Peyer's patch (tissue), 4 donors: Measurements from ENCODE around the gene GUCA1A.

Experiments
- POLR2A ChIP-seq, 2 donors: fragments of 450-650 bp; IDR thresholded peaks; one replicate each; pipeline ENCODE4 v1.5.1; 2017; ENCODE audit warnings: antibody characterized with exemption in 2 of 2, mild to moderate bottlenecking in 2 of 2, moderate library complexity in 2 of 2
- TF ChIP-seq, protein P1 (sequence below), 6 experiments: fragments of 450-650 bp in 4 of 6; fragments of 200-600 bp in 2 of 6; sonication (generic) in 1 of 6; IDR thresholded peaks; one replicate each; pipeline ENCODE4 v1.5.1; 2017 to 2019; ENCODE audit warnings: antibody characterized with exemption in 6 of 6, mild to moderate bottlenecking in 3 of 6, moderate library complexity in 1 of 6

DNA sequence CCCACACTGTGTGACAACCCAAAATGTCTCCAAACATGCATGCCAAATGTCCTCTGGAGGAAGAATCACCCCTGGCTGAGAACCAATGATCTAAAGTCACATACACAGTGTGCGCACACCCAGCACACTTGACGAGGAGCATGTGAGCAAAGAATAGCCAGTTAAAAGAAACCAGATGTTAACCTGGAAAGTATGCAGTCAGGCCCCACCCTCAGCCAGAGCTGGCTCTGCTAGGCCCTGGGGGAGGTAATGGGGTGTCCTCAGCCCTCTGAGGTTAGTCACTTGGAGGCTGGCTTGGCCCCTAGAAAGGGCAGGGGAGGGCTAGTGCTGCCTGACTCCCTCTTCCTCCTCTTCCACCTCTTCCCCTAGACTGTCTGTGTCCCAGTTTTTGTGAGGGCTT, 15.2 kb upstream of the GUCA1A start:
- TF ChIP-seq, protein P1, sequence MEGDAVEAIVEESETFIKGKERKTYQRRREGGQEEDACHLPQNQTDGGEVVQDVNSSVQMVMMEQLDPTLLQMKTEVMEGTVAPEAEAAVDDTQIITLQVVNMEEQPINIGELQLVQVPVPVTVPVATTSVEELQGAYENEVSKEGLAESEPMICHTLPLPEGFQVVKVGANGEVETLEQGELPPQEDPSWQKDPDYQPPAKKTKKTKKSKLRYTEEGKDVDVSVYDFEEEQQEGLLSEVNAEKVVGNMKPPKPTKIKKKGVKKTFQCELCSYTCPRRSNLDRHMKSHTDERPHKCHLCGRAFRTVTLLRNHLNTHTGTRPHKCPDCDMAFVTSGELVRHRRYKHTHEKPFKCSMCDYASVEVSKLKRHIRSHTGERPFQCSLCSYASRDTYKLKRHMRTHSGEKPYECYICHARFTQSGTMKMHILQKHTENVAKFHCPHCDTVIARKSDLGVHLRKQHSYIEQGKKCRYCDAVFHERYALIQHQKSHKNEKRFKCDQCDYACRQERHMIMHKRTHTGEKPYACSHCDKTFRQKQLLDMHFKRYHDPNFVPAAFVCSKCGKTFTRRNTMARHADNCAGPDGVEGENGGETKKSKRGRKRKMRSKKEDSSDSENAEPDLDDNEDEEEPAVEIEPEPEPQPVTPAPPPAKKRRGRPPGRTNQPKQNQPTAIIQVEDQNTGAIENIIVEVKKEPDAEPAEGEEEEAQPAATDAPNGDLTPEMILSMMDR (IDR thresholded peaks at IDR 0.05) = no peak
- TF ChIP-seq POLR2A (IDR thresholded peaks at IDR 0.05) = no peak
